ENCODE measurements around the gene ITGB2. TPM values are rescaled to one million over a fixed set of nuclear protein-coding genes. Genes with fewer than 3 reads are reported as not detected.

ITGB2 gene
- total and polyA plus RNA-seq, 3 experiments from 2014 or later: 159 to 847 (median 165) TPM

GRCh38 chr21:44837537-44837936, 83.2 kb downstream of the ITGB2 start:
- DNase-seq: no peak
- Mint-ChIP-seq H3K27me3 (peaks cover 2 to 20% of the 10 kb centered on the region in 2 donors), H3K9me3 (no peaks in the 10 kb centered on the region), H3K4me3 (no peak overlapping the region), H3K27ac (no peak overlapping the region), H3K4me1 (no peaks in the 10 kb centered on the region), H3K36me3 (no peaks in the 10 kb centered on the region)
- Histone ChIP-seq H3K27me3 (ENCODE audit: insufficient read depth, low read length, poor library complexity, severe bottlenecking) (no peaks in the 10 kb centered on the region), H3K27ac (ENCODE audit: low read depth, low read length) (no peak overlapping the region), H3K4me1 (ENCODE audit: insufficient read depth, low read length) (no peaks in the 10 kb centered on the region), H3K36me3 (ENCODE audit: insufficient read depth, low read length) (no peaks in the 10 kb centered on the region), H3K9me3 (ENCODE audit: low read length) (no peaks in the 10 kb centered on the region), H3K4me3 (ENCODE audit: low read length) (no peak overlapping the region)
- POLR2A ChIA-PET: no interaction called here
- CTCF ChIA-PET: no interaction called here

- Histone ChIP-seq H3K27ac (ENCODE audit: low read depth, low read length) (no peak overlapping the region), H3K4me1 (ENCODE audit: insufficient read depth, low read length) (no peaks in the 10 kb centered on the region), H3K9me3 (ENCODE audit: low read length) (no peaks in the 10 kb centered on the region), H3K4me3 (ENCODE audit: low read length) (no peak overlapping the region), H3K27me3 (ENCODE audit: insufficient read depth, low read length, poor library complexity, severe bottlenecking) (no peaks in the 10 kb centered on the region), H3K36me3 (ENCODE audit: insufficient read depth, low read length) (no peaks in the 10 kb centered on the region)
- Mint-ChIP-seq H3K4me1 (no peaks in the 10 kb centered on the region), H3K9me3 (no peaks in the 10 kb centered on the region), H3K27me3 (peaks cover under 1 to 16% of the 10 kb centered on the region in 2 donors), H3K27ac (no peak overlapping the region), H3K4me3 (no peak overlapping the region), H3K36me3 (no peaks in the 10 kb centered on the region)
- DNase-seq: no peak
- POLR2A ChIA-PET: no interaction called here
- CTCF ChIA-PET: no interaction called here
Observed at GRCh38 chr21:44836666-44837471, 83.8 kb downstream of the ITGB2 start.

GRCh38 chr21:44836349-44836665, 84.4 kb downstream of the ITGB2 start:
- H3K36me3 ChIP-seq (ENCODE audit: insufficient read depth, low read length): no peaks in the 10 kb centered on the region
- no peak overlapping the region for H3K4me3 ChIP-seq (ENCODE audit: low read length)
- ChIA-PET CTCF (no interaction called here), POLR2A (no interaction called here)
- no peak for DNase-seq
- H3K4me1 ChIP-seq (ENCODE audit: insufficient read depth, low read length): no peaks in the 10 kb centered on the region
- H3K27me3 ChIP-seq (ENCODE audit: insufficient read depth, low read length, poor library complexity, severe bottlenecking): no peaks in the 10 kb centered on the region
- H3K4me1 Mint-ChIP-seq: peaks cover 0 to 2% (median 2%) of the 10 kb centered on the region in 3 donors
- H3K9me3 ChIP-seq (ENCODE audit: low read length): no peaks in the 10 kb centered on the region
- H3K9me3 Mint-ChIP-seq: no peaks in the 10 kb centered on the region
- peaks cover 0 to 12% of the 10 kb centered on the region in 2 donors for H3K27me3 Mint-ChIP-seq
- no peak overlapping the region for H3K27ac Mint-ChIP-seq
- H3K4me3 Mint-ChIP-seq: no peak overlapping the region
- no peak overlapping the region for H3K27ac ChIP-seq (ENCODE audit: low read depth, low read length)
- no peaks in the 10 kb centered on the region for H3K36me3 Mint-ChIP-seq

Other genes starting within 250 kb of the ITGB2 start
- gene KRTAP12-1, start 238.7 kb downstream of the ITGB2 start, total RNA-seq: not detected
- gene KRTAP12-1, start 238.7 kb downstream of the ITGB2 start, polyA plus RNA-seq: not detected
- not detected for gene KRTAP10-12, start 223.7 kb downstream of the ITGB2 start, total RNA-seq
- gene KRTAP10-12, start 223.7 kb downstream of the ITGB2 start, polyA plus RNA-seq: not detected
- gene TSPEAR, start 209.3 kb downstream of the ITGB2 start, total RNA-seq: not detected
- 0.05 TPM for gene TSPEAR, start 209.3 kb downstream of the ITGB2 start, polyA plus RNA-seq
- gene UBE2G2, start 119.1 kb downstream of the ITGB2 start, total RNA-seq: 100 to 1,000 TPM; 112 to 116 TPM
- gene UBE2G2, start 119.1 kb downstream of the ITGB2 start, polyA plus RNA-seq: 60.1 TPM
- gene SUMO3, start 102.8 kb downstream of the ITGB2 start, total RNA-seq: 10 to 100 TPM; 81.7 to 85.3 TPM
- gene SUMO3, start 102.8 kb downstream of the ITGB2 start, polyA plus RNA-seq: 88.1 TPM
- 10 to 100 TPM; 48.2 to 50.8 TPM for gene PTTG1IP, start 47.2 kb downstream of the ITGB2 start, total RNA-seq
- 69.8 TPM for gene PTTG1IP, start 47.2 kb downstream of the ITGB2 start, polyA plus RNA-seq
- 10 to 100 TPM; 68.1 to 71.1 TPM for gene SLX9, start 19.1 kb upstream of the ITGB2 start, total RNA-seq
- 14.3 TPM for gene SLX9, start 19.1 kb upstream of the ITGB2 start, polyA plus RNA-seq
- gene ADARB1, start 153.7 kb upstream of the ITGB2 start, total RNA-seq: 10 to 100 TPM; 28.9 to 29.5 TPM
- gene ADARB1, start 153.7 kb upstream of the ITGB2 start, polyA plus RNA-seq: 11.8 TPM